Endothelial cell of umbilical vein (primary cell): Measurements from ENCODE around the gene CES5A. TPM values are rescaled to one million over a fixed set of nuclear protein-coding genes. Genes with fewer than 3 reads are reported as not detected.

Experiments used
- BruUV-seq: library from RNA; stranded (reverse); fragments of 400-500 nt; replicated peaks from 2 replicates; lab custom pipeline; 2021; lab: Mats Ljungman, UMichigan
- CTCF ChIA-PET: fragments of 300-600, 350-600 bp; sonication (Branson Sonifier 250); formaldehyde crosslinking; loops from one replicate; lab custom pipeline; 2021; ENCODE audit warnings: antibody characterized with exemption, inconsistent platforms; lab: Charles Lee
- POLR2A ChIA-PET: fragments of 300-600, 350-600 bp; sonication (Branson Sonifier 250); formaldehyde crosslinking; loops from one replicate; lab custom pipeline; 2021; ENCODE audit warnings: antibody characterized with exemption, inconsistent platforms; lab: Charles Lee
- DNase-seq: peaks from one replicate; pipeline ENCODE4 v3.0.0-alpha.2; 2011; ENCODE audit warnings: low read depth, low spot score
- FAIRE-seq: peaks from 2 replicates; lab custom pipeline; 2011; peaks lifted over from hg19 to GRCh38; lab: Jason Lieb, UNC
- H2AFZ ChIP-seq: 2 replicates; pipeline ENCODE4 v1.6.0; 2012; ENCODE audit warnings: low read depth, low read length, control low read depth, inconsistent platforms
- H3K27ac ChIP-seq: 2 replicates; pipeline ENCODE4 v1.5.1; 2011; ENCODE audit warnings: low read depth, mild to moderate bottlenecking, control low read depth, low read length, moderate library complexity; ENCODE audit not compliant: insufficient read depth
- H3K27me3 ChIP-seq, 2 experiments: 2 replicates each; pipeline versions ENCODE4 v1.6.0 to v1.6.1; 2011; ENCODE audit warnings: low read length in 2 of 2, mixed read lengths in 1 of 2; ENCODE audit not compliant: control insufficient read depth in 2 of 2, insufficient read depth in 2 of 2
- H3K36me3 ChIP-seq, 2 experiments: 2 replicates in 1 of 2; 3 replicates in 1 of 2; pipeline ENCODE4 v1.5.1; 2011; ENCODE audit warnings: low read length in 2 of 2, mild to moderate bottlenecking in 1 of 2, moderate library complexity in 1 of 2; ENCODE audit not compliant: control insufficient read depth in 2 of 2, insufficient read depth in 2 of 2; ENCODE audit errors: extremely low read depth in 1 of 2
- H3K4me1 ChIP-seq: 3 replicates; pipeline ENCODE4 v1.5.1; 2011; ENCODE audit warnings: mild to moderate bottlenecking, low read length; ENCODE audit not compliant: control insufficient read depth, insufficient read depth; ENCODE audit errors: extremely low read depth
- H3K4me2 ChIP-seq: 2 replicates; pipeline ENCODE4 v1.6.1; 2011; ENCODE audit warnings: low read length, control low read depth, mixed read lengths; ENCODE audit not compliant: insufficient read depth
- H3K4me3 ChIP-seq, 3 experiments: fragments of 200-600 bp in 1 of 3; sonication (generic), shearing (Covaris generic) in 1 of 3; replicated peaks in 1 of 3; 2 replicates each; pipeline ENCODE4 v1.5.1; 2011 to 2016; ENCODE audit warnings: control low read depth in 3 of 3, low read length in 3 of 3, mild to moderate bottlenecking in 2 of 3, inconsistent platforms in 1 of 3, low read depth in 1 of 3, moderate library complexity in 1 of 3; ENCODE audit not compliant: insufficient read depth in 1 of 3
- H3K79me2 ChIP-seq: 2 replicates; pipeline ENCODE4 v1.6.0; 2012; ENCODE audit warnings: low read length, inconsistent platforms; ENCODE audit not compliant: control insufficient read depth, insufficient read depth
- H3K9ac ChIP-seq: replicated peaks from 2 replicates; pipeline ENCODE3; 2011; ENCODE audit warnings: low read length, control low read depth; ENCODE audit not compliant: insufficient read depth; ENCODE audit errors: extremely low read depth
- H3K9me1 ChIP-seq: replicated peaks from 3 replicates; pipeline ENCODE4 v1.6.0; 2011; ENCODE audit warnings: mild to moderate bottlenecking, low read length; ENCODE audit not compliant: control insufficient read depth, insufficient read depth; ENCODE audit errors: extremely low read depth
- H3K9me3 ChIP-seq: replicated peaks from 2 replicates; pipeline ENCODE4 v1.5.1; 2012; ENCODE audit warnings: low read length, inconsistent platforms; ENCODE audit not compliant: control insufficient read depth, insufficient read depth
- H4K20me1 ChIP-seq: replicated peaks from 2 replicates; pipeline ENCODE3; 2011; ENCODE audit warnings: mild to moderate bottlenecking, low read length; ENCODE audit not compliant: control insufficient read depth, insufficient read depth; ENCODE audit errors: extremely low read depth
- EZH2 ChIP-seq: IDR thresholded peaks from 2 replicates; pipeline ENCODE4 v1.6.1; 2012; ENCODE audit warnings: borderline replicate concordance, low read depth, mild to moderate bottlenecking, moderate library complexity, low read length, inconsistent platforms; ENCODE audit not compliant: severe bottlenecking
- FOS ChIP-seq: IDR thresholded peaks from 2 replicates; pipeline ENCODE4 v1.6.1; 2011; ENCODE audit warnings: mild to moderate bottlenecking, low read length, moderate library complexity, borderline replicate concordance; ENCODE audit not compliant: insufficient read depth
- GATA2 ChIP-seq: IDR thresholded peaks from 2 replicates; pipeline ENCODE4 v1.7.0; 2011; ENCODE audit warnings: low read depth, mild to moderate bottlenecking, moderate library complexity, mixed read lengths, low read length; ENCODE audit not compliant: insufficient read length, insufficient read depth
- JUN ChIP-seq: IDR thresholded peaks from 2 replicates; pipeline ENCODE4 v1.6.1; 2011; ENCODE audit warnings: borderline replicate concordance, low read depth; ENCODE audit not compliant: insufficient read length, insufficient read depth
- MYC ChIP-seq: IDR thresholded peaks from one replicate; pipeline ENCODE4 v1.6.1; 2011; ENCODE audit warnings: mild to moderate bottlenecking, low read depth, low read length
- POLR2A ChIP-seq: IDR thresholded peaks from 2 replicates; pipeline ENCODE4 v1.6.1; 2012; ENCODE audit warnings: low read depth, mild to moderate bottlenecking, control low read depth, low read length
- POLR2AphosphoS5 ChIP-seq: IDR thresholded peaks from 2 replicates; pipeline ENCODE4 v1.6.1; 2012; ENCODE audit warnings: low read depth, mild to moderate bottlenecking, control low read depth, low read length, moderate library complexity; ENCODE audit not compliant: insufficient read depth
- dilution Hi-C: fragments of 300-500 bp; cut with MboI; formaldehyde crosslinking; loops from one replicate; pipeline ENCODE4 v1.15.0; 2019; ENCODE audit warnings: low sequenced_read_pairs; ENCODE audit not compliant: extremely low pct_ligation_motif_present
- intact Hi-C: fragments of 100-400 bp; cut with micrococcal nuclease; formaldehyde crosslinking; loops from one replicate; pipeline ENCODE4 v1.10.0; 2022
- polyA plus RNA-seq, 4 experiments: library from polyadenylated mRNA; depleted of rRNA in 3 of 4; stranded (reverse) in 3 of 4; unstranded in 1 of 4; fragments of >200 nt; gene quantifications; 2 replicates each; pipeline versions ENCODE4 v1.2.1 to v1.2.3, GENCODE V29; 2011 to 2012; ENCODE audit warnings: missing spikeins in 1 of 4
- total RNA-seq: library from RNA; stranded (reverse); gene quantifications from 2 replicates; pipeline ENCODE4 v1.2.3, GENCODE V29; 2021
- TF ChIP-seq, protein P1 (sequence below): IDR thresholded peaks from 2 replicates; pipeline ENCODE4 v1.6.1; 2011; ENCODE audit not compliant: insufficient read depth, insufficient read length
- TF ChIP-seq, protein P2 (sequence below), 2 donors: IDR thresholded peaks; 1 replicate in 1 of 2; 2 replicates in 1 of 2; pipeline ENCODE4 v1.5.1; 2011; ENCODE audit warnings: low read length in 2 of 2, mild to moderate bottlenecking in 2 of 2, moderate library complexity in 2 of 2, control low read depth in 1 of 2, inconsistent platforms in 1 of 2, low read depth in 1 of 2; ENCODE audit not compliant: insufficient read depth in 1 of 2; ENCODE audit errors: extremely low read depth in 1 of 2

The CES5A gene
- total and polyA plus RNA-seq, 2 donors (not counting 3 experiments of a cell fraction or from before 2014, with no cell fraction given): not detected

DNA sequence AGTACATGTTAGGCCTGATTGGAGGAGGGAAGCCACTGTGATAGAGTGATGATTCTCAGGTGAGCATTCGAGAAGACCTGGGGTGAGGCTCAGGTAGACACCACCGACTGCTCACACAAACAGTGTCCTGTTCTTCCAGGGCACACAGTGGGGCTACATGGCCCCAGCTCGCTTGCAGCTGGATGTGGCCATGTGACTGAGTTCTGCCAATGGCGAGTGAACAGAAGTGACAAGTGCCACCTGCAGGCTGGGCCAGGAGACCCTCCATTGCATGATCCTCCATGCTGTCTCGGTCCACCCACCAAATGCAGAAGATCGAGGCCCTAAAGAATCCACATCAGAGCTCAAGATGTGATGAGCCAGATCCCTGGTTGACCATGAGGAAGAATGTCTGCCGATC, 6.2 kb downstream of the CES5A start:
- dilution Hi-C loops: no loop called here
- TF ChIP-seq EZH2: no peak
- no peak for TF ChIP-seq GATA2
- TF ChIP-seq FOS: no peak
- TF ChIP-seq, protein P1, sequence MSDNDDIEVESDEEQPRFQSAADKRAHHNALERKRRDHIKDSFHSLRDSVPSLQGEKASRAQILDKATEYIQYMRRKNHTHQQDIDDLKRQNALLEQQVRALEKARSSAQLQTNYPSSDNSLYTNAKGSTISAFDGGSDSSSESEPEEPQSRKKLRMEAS: no peak
- TF ChIP-seq POLR2AphosphoS5: no peak
- no peak for TF ChIP-seq JUN
- no peak for TF ChIP-seq POLR2A
- TF ChIP-seq MYC: no peak
- TF ChIP-seq, protein P2, sequence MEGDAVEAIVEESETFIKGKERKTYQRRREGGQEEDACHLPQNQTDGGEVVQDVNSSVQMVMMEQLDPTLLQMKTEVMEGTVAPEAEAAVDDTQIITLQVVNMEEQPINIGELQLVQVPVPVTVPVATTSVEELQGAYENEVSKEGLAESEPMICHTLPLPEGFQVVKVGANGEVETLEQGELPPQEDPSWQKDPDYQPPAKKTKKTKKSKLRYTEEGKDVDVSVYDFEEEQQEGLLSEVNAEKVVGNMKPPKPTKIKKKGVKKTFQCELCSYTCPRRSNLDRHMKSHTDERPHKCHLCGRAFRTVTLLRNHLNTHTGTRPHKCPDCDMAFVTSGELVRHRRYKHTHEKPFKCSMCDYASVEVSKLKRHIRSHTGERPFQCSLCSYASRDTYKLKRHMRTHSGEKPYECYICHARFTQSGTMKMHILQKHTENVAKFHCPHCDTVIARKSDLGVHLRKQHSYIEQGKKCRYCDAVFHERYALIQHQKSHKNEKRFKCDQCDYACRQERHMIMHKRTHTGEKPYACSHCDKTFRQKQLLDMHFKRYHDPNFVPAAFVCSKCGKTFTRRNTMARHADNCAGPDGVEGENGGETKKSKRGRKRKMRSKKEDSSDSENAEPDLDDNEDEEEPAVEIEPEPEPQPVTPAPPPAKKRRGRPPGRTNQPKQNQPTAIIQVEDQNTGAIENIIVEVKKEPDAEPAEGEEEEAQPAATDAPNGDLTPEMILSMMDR (IDR thresholded peaks at IDR 0.05; ENCODE audit: extremely low read depth in 1 of 2, insufficient read depth in 1 of 2, low read depth in 1 of 2, low read length in 2 of 2): no peak
- no peak for DNase-seq
- no peaks in the 10 kb centered on the region for H3K9me1 ChIP-seq
- no peaks in the 10 kb centered on the region for H3K4me1 ChIP-seq
- intact Hi-C loops: no loop called here
- no TSS peak for BruUV-seq
- H2AFZ ChIP-seq: no peak overlapping the region
- no peak overlapping the region for H3K9ac ChIP-seq
- ChIA-PET CTCF (no interaction called here), POLR2A (no interaction called here)
- no peak for FAIRE-seq
- H3K79me2 ChIP-seq: no peaks in the 10 kb centered on the region
- no peak overlapping the region for H3K4me2 ChIP-seq
- H3K9me3 ChIP-seq: no peaks in the 10 kb centered on the region
- no peaks in the 10 kb centered on the region for H3K27me3 ChIP-seq
- H3K36me3 ChIP-seq: no peaks in the 10 kb centered on the region
- no peak overlapping the region for H3K27ac ChIP-seq
- no peak overlapping the region for H3K4me3 ChIP-seq
- H4K20me1 ChIP-seq: no peaks in the 10 kb centered on the region
